GM20000 (cell line): ENCODE data around the gene DNAJC9.

Experiments
- DNase-seq: peaks from one replicate; pipeline ENCODE4 v3.0.0; 2012; ENCODE audit warnings: low spot score
- CTCF ChIP-seq: IDR thresholded peaks from 2 replicates; pipeline ENCODE4 v1.5.1; 2012; ENCODE audit warnings: mild to moderate bottlenecking, control low read depth; ENCODE audit errors: extremely low read depth, missing control alignments

Gene DNAJC9

GRCh38 chr10:73246646-73247508 lies at the start of gene DNAJC9:
TSS of gene DNAJC9 (minus strand) at chr10:73247255. CDS start at chr10:73247189, 66 bp downstream.
- peak; percentile 91 for DNase-seq
- TF ChIP-seq CTCF: no peak

GRCh38 chr10:73293461-73293860 lies 46.4 kb upstream of the DNAJC9 start:
- TF ChIP-seq CTCF: no peak
- no peak for DNase-seq

GRCh38 chr10:73289958-73290357 lies 42.9 kb upstream of the DNAJC9 start:
- no peak for DNase-seq
- TF ChIP-seq CTCF: no peak

GRCh38 chr10:73287441-73287840 lies 40.4 kb upstream of the DNAJC9 start:
- DNase-seq: no peak
- no peak for TF ChIP-seq CTCF

- no peak for TF ChIP-seq CTCF
- no peak for DNase-seq
Observed at GRCh38 chr10:73281097-73281496, 34.0 kb upstream of the DNAJC9 start.

GRCh38 chr10:73264423-73264822 lies 17.4 kb upstream of the DNAJC9 start:
- TF ChIP-seq CTCF: no peak
- no peak for DNase-seq

GRCh38 chr10:73263693-73264347 lies 16.8 kb upstream of the DNAJC9 start:
- peak; percentile 13 for TF ChIP-seq CTCF
- DNase-seq: no peak
